ENCODE results near the gene FAM168A.

FAM168A gene

DNA sequence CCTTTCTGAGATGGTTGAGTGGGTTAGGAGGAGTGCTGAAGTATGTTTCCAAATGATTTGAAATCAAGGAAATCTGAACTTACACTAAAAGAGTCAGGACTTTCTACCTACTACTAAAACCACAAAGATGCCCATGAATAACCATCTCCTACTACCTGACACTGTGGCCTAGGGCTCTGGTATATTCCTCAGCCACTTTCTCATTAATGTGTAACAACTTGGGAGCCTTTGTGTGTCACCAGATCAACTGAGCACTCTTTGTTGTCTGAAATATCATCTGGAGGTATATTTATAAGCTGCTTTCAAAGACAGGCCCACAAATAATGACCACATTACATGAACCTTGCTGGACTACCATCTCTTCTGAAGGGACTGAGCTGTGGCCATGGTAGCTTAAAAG lies 177.8 kb downstream of the FAM168A start:
- no peak for DNase-seq

GRCh38 chr11:73416786-73417185 lies 181.1 kb downstream of the FAM168A start:
- no peak for DNase-seq

DNA sequence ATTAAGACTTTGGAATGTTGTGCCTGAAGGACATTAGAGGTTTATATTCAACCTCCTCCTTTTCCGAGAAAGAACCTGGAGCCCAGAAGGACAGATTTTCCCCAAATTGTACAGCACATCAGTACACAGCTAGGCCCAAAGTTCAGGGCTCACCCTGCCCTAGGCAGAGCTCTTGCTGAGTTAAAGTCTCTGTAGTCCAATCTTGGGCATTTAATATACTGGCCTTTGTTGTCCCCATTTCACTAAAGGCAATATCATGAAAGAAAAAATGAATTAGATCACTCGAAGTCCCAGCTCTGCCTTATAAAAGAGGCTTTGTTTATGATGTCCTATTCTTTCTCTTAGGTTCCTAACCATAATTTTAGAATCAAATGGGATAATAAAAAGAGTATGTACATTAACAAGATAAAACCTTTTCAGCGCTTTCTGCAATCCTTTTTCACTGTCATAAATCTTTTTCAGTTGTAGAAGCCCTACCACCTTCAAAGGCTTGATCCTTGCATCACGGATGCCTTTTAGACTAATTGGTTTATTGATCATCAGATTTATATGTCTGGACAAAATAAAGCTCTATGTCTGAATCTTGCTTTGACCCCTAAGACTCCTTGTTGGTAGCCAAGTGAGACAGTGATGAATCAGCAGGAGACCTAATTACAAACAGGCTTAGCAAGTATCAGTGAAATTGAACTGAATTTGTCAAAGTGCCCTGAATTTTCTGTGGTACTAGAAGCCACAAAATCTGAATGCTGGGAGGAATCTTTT lies 181.9 kb downstream of the FAM168A start:
- no peak for DNase-seq

- no peak for DNase-seq
Measured at GRCh38 chr11:73414977-73415651, 182.8 kb downstream of the FAM168A start.

DNA sequence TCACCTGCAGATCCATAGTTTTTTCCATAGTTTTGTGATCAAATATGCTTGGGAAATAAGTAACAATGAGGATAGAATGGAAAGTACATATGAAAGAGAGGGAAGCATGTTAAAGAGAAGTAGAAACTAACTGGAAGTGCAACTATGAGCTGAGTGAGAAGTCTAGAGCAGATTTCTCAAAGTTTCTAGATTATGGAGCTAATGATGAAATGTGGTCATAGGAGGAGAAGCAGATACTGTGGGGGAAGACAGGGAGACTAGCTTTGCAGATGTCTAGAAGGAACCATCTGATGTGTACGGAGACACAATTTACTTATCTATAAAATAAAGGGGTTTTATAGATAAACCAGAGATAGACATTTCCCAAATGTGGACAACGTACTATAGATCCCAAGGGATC lies 184.7 kb downstream of the FAM168A start:
- no peak for DNase-seq

DNA sequence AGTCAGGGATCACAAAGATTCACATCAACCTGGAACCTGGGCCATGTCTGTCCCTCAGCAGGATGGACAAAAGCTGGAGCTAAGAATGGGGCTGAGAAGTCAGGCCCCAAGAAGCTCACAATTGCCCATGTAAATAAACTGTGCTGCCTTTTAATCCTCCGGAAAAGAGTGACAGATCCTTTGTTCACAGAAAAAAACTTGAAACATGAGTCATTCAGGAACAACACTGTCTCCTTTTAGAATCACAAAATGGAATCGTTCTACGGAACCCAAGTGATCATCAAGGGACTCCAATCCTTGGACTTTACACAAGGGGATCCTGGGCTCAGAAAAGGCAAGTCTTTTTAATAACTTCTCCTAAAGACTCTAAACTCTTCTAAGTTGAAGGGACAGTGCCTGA lies 185.6 kb downstream of the FAM168A start:
- DNase-seq: no peak

DNA sequence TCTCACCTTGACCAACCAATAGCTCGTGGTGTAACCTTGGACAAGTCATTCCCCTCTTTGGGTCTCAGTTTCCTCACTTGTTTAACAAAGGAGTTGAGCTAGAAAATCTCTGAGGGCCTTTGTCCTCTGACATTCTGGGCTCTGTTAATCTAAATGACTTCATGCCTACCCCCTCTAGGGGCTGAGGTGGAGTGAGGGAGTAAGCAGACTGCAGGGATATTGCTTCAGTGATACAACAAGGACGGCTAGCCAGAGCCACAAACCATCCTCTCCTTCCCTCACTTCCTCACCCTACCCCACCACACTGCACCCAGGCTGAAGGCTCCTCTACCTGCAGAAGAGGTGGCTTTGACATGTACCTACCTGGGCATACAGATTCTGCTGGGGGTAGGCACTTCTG lies 186.9 kb downstream of the FAM168A start:
- DNase-seq: no peak

DNA sequence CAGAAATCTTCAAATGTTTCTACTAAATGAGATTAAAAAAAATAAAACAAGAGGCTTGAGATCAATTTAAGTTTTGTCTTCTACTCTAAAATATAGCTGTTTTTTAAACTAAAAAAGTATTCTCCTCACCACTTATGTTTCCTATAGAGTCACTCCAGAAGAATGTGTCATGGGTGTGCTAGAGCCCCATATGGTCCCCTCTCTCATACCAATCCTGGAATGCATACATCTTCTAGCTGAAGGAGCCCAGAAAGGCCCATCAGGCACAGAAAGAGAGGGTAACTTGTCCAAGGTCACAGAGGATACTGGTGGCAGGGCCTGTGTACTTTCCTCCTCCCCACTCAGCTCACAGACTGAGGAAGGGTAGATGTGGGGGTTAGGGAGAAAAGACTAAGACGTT lies 187.3 kb downstream of the FAM168A start:
- no peak for DNase-seq

DNA sequence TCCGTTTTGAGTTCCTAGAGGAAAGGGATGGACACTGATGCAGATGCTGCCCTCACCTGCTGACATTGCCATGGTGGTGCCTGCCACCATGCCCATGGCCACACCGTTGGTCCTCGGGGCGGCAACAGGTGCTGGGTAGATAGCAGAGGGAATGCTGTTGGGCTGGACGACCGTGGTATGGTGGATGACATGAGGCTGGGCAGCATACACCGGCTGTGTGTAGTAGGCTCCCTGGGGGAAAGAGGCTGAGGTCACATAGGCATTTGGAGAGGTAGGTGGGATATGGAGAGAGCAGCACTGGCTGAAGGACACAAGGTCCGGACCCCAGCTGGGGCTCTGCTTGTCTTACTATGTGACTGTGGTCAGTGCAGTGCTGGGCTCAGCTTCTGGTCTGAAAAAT lies 188.5 kb downstream of the FAM168A start:
- no peak for DNase-seq

DNA sequence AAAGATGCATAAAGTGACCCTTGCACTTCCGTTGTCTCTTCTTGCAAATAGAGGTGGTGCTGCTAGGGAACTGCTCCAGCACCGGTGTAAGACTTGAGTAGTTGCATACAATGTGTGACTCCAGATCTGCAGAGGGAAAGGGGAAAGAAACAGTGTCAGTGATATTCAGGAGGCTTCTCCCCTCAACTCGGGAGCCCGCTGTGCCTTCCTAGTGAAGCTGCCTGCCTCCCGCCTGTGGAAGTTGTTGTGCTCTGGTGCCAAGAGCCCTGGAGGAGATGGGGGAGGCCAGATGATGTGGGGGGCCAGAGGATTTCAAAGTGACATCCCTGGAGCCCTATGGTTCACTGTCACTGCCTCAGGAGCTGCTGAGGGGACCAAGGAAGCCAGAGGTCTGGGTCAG lies 191.3 kb downstream of the FAM168A start:
- no peak for DNase-seq

DNA sequence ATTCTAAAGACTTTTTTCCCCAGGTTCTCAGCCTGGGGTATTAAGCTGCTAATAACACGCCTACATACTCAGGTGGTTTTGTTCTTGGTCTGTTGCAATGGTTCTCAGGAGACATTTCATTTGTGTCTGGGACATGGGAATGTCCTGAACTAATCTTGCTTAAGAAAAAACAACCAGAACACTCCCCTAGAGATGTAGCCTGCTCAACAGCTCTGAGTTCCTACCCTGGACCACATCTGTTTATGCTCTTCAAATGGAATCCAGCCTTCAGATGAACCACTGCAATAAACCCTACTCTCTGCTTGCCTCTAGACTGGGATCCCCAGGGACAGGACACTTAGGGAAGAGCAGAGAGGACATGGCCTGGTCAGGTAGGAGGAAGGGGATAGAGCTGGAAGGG lies 191.8 kb downstream of the FAM168A start:
- no peak for DNase-seq

DNA sequence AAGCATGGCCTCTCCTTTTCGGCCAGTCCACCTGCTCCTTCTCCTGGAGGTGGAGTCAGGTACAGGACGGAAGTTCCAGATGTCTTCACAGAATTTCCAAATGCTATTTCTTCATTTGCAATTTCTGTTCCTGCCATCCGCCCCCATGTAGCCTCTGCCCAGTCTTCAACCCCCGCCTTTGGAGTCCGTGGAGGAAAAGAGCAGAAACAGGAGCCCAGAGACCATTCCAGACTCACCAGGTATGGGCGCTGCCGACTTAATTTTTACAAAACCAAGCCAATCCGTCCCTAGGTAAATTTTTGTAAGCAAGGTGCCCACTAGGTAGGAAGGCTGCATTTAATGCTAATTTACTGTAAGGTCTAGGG lies 192.8 kb downstream of the FAM168A start:
- DNase-seq: no peak

DNA sequence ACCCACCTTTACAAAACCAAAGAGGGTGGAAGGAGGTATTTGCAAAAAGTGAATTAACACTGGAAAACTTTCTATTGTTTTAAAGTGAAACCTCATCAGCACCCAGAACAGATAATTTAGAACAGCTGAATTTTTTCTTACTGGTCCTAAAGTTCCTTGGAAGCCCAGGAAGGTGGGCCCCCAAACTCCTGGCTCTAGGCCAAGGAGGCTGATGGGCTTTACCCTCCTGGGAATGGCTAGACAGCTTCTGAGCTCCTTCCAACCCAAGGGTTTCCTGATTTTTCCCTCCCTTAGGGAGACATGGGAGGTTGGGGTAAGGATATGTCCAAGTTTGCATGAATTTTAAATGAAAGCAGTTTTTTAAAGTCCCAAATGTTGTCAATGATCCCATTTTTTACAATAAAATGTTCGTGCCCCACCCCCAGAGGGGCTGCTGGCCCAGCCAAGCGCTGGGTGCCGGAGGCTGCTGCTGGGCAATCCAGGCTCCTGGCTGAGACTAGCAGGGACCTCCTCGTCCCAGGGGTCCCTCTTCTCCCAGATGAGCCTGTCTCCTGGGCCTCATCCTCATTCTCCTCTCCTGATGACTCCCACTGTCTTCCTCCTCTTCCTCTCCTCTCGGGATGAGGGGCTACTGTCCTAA lies 193.3 kb downstream of the FAM168A start:
- DNase-seq: no peak

DNA sequence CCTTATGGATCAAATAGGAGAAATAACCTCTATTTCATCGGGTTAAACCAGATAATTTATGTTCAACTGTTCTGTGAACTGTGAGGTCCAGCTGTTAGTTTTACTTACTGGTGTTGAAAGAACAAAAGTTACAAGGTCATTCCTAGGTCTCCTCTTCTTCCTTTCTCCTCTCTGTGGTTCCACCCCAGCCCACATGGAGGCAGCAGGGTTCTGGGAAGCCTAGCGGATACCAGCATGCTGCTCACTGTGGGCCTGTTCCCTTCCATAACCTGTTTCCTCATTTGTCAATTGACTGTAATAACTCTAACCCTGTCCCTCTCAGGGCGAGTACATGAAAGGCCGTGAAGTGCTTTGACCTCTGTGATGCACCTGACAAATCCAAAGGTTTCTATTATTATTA lies 193.9 kb downstream of the FAM168A start:
- no peak for DNase-seq

GRCh38 chr11:73403541-73403940 lies 194.4 kb downstream of the FAM168A start:
- DNase-seq: no peak

DNA sequence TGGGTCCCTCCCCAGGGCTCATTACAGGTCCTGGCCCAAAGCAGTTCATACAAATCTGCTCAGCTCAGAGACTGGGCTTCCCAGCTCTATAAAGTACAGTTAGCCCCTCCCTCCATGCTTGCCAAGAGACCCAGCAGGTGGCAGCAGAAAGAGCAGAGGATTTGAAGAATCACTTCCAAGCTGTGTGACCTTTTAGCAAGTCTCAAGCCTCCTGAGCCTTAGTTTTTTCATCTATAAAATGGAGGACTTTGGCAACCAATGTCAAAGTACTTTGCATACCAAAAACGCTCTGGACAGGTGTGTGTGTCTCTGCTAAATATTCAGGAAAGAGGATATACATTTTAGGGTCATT lies 195.1 kb downstream of the FAM168A start:
- DNase-seq: no peak

- DNase-seq: no peak
Measured at GRCh38 chr11:73401924-73402833, 195.7 kb downstream of the FAM168A start.

GRCh38 chr11:73401217-73401923 lies 196.5 kb downstream of the FAM168A start:
- DNase-seq: no peak

DNA sequence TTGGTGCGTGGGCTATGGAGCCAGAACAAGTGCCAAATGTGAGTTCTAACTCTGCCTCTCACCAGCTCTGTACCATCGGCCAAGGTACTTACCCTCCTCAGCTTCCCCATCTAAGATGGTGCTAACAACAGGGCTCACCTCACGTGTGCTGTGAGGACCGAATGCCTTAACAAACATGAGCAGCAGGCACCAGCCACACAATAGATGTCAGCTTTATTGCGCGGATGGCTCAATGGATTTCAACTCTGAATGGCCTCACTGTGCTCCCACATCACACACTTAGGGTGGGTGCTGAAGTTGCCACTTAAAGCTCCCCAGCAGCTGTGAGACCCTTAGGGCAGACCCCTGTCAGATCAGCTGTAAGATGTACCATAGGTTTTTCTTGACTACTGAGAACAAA lies 197.6 kb downstream of the FAM168A start:
- no peak for DNase-seq

DNA sequence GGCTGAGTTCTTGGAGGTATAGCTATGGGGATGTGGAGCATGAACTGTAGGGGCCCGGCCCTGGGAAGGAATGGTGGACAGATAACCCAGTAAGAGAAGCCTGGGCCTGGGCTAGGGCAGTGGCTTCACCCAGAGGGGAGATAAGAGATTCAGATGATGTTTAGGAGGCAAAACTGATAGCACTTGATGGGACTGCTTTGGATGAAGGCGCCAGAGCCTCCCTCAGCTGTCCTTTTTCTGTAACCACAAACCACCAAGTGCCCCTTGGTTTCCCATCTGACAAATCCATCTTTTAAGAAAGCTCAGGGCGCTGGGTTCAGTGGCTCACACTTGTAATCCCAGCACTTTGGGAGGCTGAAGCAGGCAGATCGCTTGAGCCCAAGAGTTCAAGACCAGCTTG lies 198.3 kb downstream of the FAM168A start:
- DNase-seq: no peak

GRCh38 chr11:73399159-73399590 lies 198.7 kb downstream of the FAM168A start:
- DNase-seq: no peak

DNA sequence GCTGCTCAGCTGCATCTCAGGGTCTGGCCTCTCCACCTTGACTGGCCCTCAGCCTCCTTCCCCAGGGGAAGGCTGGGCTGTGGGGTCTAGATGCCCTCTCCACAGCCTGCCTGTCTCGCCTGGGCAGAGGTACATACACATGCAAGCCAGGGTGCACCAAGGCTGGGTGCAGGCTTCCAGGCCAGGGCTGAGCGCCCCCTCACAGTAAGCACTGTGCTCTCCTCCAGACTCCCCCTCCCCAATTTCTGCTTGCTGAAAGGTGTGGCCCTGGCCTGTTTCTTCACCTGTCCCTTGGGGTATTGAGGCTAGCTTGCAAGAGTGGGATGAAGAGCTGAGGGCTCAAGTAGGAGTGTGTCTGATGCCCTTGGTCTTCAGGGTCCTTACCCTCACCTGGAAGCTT lies 199.2 kb downstream of the FAM168A start:
- DNase-seq: no peak

GRCh38 chr11:73398132-73398526 lies 199.8 kb downstream of the FAM168A start:
- no peak for DNase-seq
